Osteocyte (in vitro differentiated cells): Measurements from ENCODE around the gene GPD1L. TPM values are rescaled to one million over a fixed set of nuclear protein-coding genes. Genes with fewer than 3 reads are reported as not detected.
"Not testable (repeated sequence)": the region's sequence is repeated elsewhere in the genome, so short reads cannot be mapped to it uniquely, and the experiment has no call there.

Source experiments
- DNase-seq: peaks from one replicate; pipeline ENCODE4 v3.0.0; 2021; ENCODE audit warnings: mixed read lengths; ENCODE audit not compliant: unreplicated experiment; ENCODE audit errors: extremely low spot score
- H3K27ac Mint-ChIP-seq: one replicate; pipeline ENCODE4 v1.8.0; 2021; ENCODE audit warnings: mild to moderate bottlenecking, mixed read lengths; ENCODE audit not compliant: unreplicated experiment
- H3K27me3 Mint-ChIP-seq: one replicate; pipeline ENCODE4 v1.8.0; 2021; ENCODE audit warnings: mixed read lengths; ENCODE audit not compliant: unreplicated experiment
- H3K36me3 Mint-ChIP-seq: one replicate; pipeline ENCODE4 v1.8.0; 2021; ENCODE audit warnings: mixed read lengths; ENCODE audit not compliant: unreplicated experiment
- H3K4me1 Mint-ChIP-seq: one replicate; pipeline ENCODE4 v1.8.0; 2021; ENCODE audit warnings: mixed read lengths; ENCODE audit not compliant: unreplicated experiment
- H3K4me3 Mint-ChIP-seq: one replicate; pipeline ENCODE4 v1.8.0; 2021; ENCODE audit warnings: mild to moderate bottlenecking, moderate library complexity, mixed read lengths; ENCODE audit not compliant: unreplicated experiment
- H3K9me3 Mint-ChIP-seq: one replicate; pipeline ENCODE4 v1.8.0; 2021; ENCODE audit warnings: mixed read lengths; ENCODE audit not compliant: unreplicated experiment
- total RNA-seq: library from RNA; stranded (reverse); gene quantifications from 2 replicates; pipeline ENCODE4 v1.2.1, GENCODE V29; 2021
- TF ChIP-seq, protein P1 (sequence below): fragments of 200-600 bp; sonication (generic); IDR thresholded peaks from 2 replicates; pipeline ENCODE4 v1.5.0; 2021; ENCODE audit warnings: antibody characterized with exemption, mild to moderate bottlenecking, moderate library complexity

The GPD1L gene
- total RNA-seq, 1 donor from 2014 or later = 9.1 TPM

DNA sequence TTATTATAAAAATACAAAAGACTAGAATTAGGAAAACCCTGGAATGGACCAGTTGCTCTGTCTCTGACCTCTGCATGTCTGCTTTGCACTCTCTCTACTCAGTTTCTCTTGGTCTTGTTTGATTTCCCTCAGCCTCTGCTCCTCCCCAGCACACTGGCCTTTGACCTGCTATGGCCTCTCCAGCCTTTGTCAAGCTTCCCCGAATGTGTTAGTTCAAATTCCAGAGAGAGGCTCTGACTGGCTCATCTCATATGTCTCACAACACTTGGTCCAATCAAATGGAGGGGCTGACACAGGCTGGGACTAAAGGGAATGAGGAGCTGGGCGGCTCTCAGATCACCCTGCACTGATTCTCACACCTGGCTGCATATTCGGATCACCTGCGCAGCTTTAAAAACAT is 79.7 kb downstream of the GPD1L start:
- Mint-ChIP-seq H3K4me3 (no peak overlapping the region), H3K36me3 (no peaks in the 10 kb centered on the region), H3K4me1 (no peaks in the 10 kb centered on the region), H3K27ac (no peak overlapping the region), H3K27me3 (peaks cover 10% of the 10 kb centered on the region), H3K9me3 (no peaks in the 10 kb centered on the region)
- TF ChIP-seq, protein P1, sequence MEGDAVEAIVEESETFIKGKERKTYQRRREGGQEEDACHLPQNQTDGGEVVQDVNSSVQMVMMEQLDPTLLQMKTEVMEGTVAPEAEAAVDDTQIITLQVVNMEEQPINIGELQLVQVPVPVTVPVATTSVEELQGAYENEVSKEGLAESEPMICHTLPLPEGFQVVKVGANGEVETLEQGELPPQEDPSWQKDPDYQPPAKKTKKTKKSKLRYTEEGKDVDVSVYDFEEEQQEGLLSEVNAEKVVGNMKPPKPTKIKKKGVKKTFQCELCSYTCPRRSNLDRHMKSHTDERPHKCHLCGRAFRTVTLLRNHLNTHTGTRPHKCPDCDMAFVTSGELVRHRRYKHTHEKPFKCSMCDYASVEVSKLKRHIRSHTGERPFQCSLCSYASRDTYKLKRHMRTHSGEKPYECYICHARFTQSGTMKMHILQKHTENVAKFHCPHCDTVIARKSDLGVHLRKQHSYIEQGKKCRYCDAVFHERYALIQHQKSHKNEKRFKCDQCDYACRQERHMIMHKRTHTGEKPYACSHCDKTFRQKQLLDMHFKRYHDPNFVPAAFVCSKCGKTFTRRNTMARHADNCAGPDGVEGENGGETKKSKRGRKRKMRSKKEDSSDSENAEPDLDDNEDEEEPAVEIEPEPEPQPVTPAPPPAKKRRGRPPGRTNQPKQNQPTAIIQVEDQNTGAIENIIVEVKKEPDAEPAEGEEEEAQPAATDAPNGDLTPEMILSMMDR = no peak
- no peak for DNase-seq

DNA sequence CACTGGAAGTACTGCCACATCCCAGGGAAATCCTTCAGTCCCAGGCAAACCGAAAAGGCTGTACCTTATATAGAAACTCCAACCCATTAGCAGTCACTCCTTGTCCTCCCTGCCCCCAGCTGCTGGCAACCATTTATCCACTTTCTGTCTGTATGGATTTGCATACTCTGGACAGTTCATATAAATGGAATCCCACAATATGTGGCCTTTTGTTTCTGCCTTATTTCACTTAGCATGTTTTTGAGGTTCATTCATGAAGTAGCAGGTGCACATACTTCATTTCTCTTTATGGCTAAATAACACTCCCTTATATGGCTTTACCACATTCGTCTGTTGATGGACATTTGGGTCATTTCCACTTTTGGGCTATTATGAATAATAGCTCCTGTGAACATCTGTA is 80.5 kb downstream of the GPD1L start:
- TF ChIP-seq, protein P1 = no peak
- no peaks in the 10 kb centered on the region for H3K9me3 Mint-ChIP-seq
- no peak overlapping the region for H3K4me3 Mint-ChIP-seq
- H3K27me3 Mint-ChIP-seq = peaks cover 10% of the 10 kb centered on the region
- H3K27ac Mint-ChIP-seq = no peak overlapping the region
- no peaks in the 10 kb centered on the region for H3K4me1 Mint-ChIP-seq
- H3K36me3 Mint-ChIP-seq = no peaks in the 10 kb centered on the region
- DNase-seq = no peak

DNA sequence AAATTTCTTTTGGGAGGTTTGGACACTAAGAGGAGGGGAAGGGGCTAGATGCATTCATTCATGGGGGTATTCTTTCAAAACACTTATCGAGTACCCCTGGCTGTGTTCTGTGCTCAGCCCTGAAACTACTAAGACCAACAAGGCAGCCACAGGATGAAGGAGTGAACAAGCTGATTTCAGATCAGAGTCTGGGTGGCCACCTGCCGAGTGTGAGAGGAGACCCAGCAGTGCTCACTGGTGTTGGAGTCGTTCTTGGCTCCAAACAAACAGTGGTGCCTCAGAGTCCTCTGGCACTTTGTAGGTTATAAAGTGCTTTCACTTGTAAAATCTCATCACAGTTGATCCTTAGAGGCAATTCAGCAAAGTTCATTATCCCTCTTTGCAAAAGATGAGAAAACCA is 83.3 kb downstream of the GPD1L start:
- DNase-seq = no peak
- Mint-ChIP-seq H3K27ac (no peak overlapping the region), H3K9me3 (no peaks in the 10 kb centered on the region), H3K4me3 (no peak overlapping the region), H3K36me3 (no peaks in the 10 kb centered on the region), H3K27me3 (peaks cover 3% of the 10 kb centered on the region), H3K4me1 (no peaks in the 10 kb centered on the region)
- TF ChIP-seq, protein P1 = no peak

DNA sequence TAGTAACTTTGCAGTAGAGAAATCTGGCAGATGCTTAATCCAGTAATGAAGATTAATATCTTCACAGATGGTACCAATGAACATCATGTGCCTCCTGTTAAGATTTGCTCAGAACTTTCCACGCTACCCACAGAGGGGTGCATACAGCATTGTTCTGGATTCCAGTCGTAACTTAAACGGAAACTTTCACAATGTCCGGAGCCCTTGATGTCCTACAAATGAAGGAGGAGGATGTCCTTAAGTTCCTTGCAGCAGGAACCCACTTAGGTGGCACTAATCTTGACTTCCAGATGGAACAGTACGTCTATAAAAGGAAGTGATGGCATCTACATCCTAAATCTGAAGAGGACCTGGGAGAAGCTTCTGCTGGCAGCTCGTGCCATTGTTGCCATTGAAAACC is 84.1 kb downstream of the GPD1L start:
- not testable (repeated sequence) for H3K9me3 Mint-ChIP-seq, H3K27ac Mint-ChIP-seq, H3K4me1 Mint-ChIP-seq, H3K4me3 Mint-ChIP-seq, H3K27me3 Mint-ChIP-seq, H3K36me3 Mint-ChIP-seq, DNase-seq

DNA sequence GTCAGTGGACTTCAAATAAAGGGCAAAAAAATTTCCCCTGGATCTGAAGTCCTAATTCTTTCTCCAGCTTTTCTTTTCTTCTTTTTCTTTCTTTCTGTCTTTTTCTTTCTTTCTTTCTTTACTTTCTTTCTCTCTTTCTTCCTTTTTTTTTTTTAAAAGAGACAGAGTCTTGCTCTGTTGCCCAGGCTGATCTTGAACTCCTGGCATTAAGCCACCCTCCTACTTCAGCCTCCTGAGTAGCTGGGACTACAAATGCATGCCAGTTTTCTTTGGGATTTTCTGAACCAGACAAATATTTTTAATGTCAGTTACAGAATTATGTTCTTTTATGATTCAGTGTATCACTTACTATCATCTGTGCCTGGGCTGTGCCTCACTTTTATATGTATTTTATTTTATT is 86.7 kb downstream of the GPD1L start:
- TF ChIP-seq, protein P1 = no peak
- H3K36me3 Mint-ChIP-seq = no peaks in the 10 kb centered on the region
- H3K27ac Mint-ChIP-seq = no peak overlapping the region
- H3K4me1 Mint-ChIP-seq = no peaks in the 10 kb centered on the region
- H3K9me3 Mint-ChIP-seq = no peaks in the 10 kb centered on the region
- DNase-seq = no peak
- no peaks in the 10 kb centered on the region for H3K27me3 Mint-ChIP-seq
- no peak overlapping the region for H3K4me3 Mint-ChIP-seq

DNA sequence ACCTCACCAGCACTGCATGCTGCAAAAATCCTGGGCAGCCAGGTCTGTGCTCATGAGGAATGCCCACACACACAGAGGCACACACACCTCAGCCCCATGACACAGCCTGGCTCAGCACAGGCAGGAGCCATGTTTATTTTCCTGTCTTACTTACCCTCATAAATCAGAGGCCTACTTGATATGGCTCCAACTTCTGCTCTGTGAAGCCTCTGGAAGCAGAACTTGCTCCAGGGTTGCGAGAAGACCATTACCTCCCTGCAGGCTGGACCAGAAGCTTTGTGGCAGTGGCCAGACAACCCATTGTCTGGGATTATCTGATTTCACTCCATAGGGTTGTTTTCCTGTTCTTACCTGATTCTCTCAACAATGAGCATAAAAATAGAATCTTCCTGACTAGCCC is 88.2 kb downstream of the GPD1L start:
- H3K4me3 Mint-ChIP-seq = no peak overlapping the region
- H3K27ac Mint-ChIP-seq = no peak overlapping the region
- no peaks in the 10 kb centered on the region for H3K36me3 Mint-ChIP-seq
- TF ChIP-seq, protein P1 = no peak
- no peaks in the 10 kb centered on the region for H3K27me3 Mint-ChIP-seq
- no peaks in the 10 kb centered on the region for H3K4me1 Mint-ChIP-seq
- H3K9me3 Mint-ChIP-seq = no peaks in the 10 kb centered on the region
- no peak for DNase-seq
